HL-60 (cell line): ENCODE results near the gene ZC3H7A.

Source experiments
- DNase-seq, 2 experiments: peaks; one replicate each; pipeline ENCODE4 v3.0.0-alpha.2; 2010 to 2020; ENCODE audit warnings: low read depth in 1 of 2, low spot score in 1 of 2
- H3K27ac ChIP-seq: fragments of 250-450 bp; sonication (Bioruptor Pico); replicated peaks from 2 replicates; pipeline ENCODE4 v1.5.1; 2020; ENCODE audit warnings: mild to moderate bottlenecking, moderate library complexity
- H3K27me3 ChIP-seq: fragments of 250-450 bp; sonication (Bioruptor Pico); 2 replicates; pipeline ENCODE4 v1.5.1; 2021; ENCODE audit warnings: mild to moderate bottlenecking, moderate library complexity; ENCODE audit not compliant: insufficient read depth, poor library complexity, severe bottlenecking
- H3K4me3 ChIP-seq: replicated peaks from 2 replicates; pipeline ENCODE4 v1.5.1; 2011; ENCODE audit warnings: mild to moderate bottlenecking, control low read depth, low read length; ENCODE audit not compliant: insufficient read depth
- CTCF ChIP-seq: IDR thresholded peaks from one replicate; pipeline ENCODE4 v1.5.1; 2011; ENCODE audit warnings: low read length, control low read depth, inconsistent platforms; ENCODE audit not compliant: insufficient read depth
- GABPA ChIP-seq: IDR thresholded peaks from 2 replicates; pipeline ENCODE4 v1.6.1; 2012; ENCODE audit warnings: low read depth
- POLR2AphosphoS5 ChIP-seq: IDR thresholded peaks from 2 replicates; pipeline ENCODE4 v1.6.1; 2012; ENCODE audit warnings: low read depth
- SPI1 ChIP-seq: IDR thresholded peaks from 2 replicates; pipeline ENCODE4 v1.6.1; 2012; ENCODE audit warnings: low read depth, mild to moderate bottlenecking, borderline replicate concordance
- TF ChIP-seq, protein P1 (sequence below): IDR thresholded peaks from 2 replicates; pipeline ENCODE4 v1.6.1; 2012; ENCODE audit warnings: low read depth; ENCODE audit not compliant: insufficient replicate concordance

Gene ZC3H7A

DNA sequence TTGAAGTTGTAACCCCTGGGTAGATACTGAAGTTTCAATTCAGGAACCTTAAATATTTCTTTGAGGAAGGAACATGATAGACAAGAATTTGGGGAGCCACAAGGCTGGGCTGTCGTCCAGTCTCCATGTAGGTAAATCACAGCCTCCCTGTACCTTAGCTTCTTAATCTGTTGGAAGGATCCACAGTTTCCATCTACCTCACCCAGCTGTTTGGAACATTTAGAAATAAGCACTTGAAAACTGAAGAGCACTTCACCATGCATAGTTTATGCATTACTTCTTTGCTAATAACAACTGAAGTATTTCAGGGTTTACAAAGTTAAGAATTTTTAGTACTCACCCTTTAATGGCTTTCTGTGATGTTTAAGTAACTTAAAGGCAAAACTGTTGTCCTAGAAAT is 71.6 kb downstream of the ZC3H7A start:
- Histone ChIP-seq H3K27ac (no peak overlapping the region), H3K4me3 (no peak overlapping the region), H3K27me3 (no peaks in the 10 kb centered on the region)
- no peak for TF ChIP-seq CTCF
- no peak for TF ChIP-seq POLR2AphosphoS5
- TF ChIP-seq SPI1 = no peak
- TF ChIP-seq, protein P1, sequence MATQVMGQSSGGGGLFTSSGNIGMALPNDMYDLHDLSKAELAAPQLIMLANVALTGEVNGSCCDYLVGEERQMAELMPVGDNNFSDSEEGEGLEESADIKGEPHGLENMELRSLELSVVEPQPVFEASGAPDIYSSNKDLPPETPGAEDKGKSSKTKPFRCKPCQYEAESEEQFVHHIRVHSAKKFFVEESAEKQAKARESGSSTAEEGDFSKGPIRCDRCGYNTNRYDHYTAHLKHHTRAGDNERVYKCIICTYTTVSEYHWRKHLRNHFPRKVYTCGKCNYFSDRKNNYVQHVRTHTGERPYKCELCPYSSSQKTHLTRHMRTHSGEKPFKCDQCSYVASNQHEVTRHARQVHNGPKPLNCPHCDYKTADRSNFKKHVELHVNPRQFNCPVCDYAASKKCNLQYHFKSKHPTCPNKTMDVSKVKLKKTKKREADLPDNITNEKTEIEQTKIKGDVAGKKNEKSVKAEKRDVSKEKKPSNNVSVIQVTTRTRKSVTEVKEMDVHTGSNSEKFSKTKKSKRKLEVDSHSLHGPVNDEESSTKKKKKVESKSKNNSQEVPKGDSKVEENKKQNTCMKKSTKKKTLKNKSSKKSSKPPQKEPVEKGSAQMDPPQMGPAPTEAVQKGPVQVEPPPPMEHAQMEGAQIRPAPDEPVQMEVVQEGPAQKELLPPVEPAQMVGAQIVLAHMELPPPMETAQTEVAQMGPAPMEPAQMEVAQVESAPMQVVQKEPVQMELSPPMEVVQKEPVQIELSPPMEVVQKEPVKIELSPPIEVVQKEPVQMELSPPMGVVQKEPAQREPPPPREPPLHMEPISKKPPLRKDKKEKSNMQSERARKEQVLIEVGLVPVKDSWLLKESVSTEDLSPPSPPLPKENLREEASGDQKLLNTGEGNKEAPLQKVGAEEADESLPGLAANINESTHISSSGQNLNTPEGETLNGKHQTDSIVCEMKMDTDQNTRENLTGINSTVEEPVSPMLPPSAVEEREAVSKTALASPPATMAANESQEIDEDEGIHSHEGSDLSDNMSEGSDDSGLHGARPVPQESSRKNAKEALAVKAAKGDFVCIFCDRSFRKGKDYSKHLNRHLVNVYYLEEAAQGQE = no peak
- no peak for TF ChIP-seq GABPA
- no peak for DNase-seq

- no peaks in the 10 kb centered on the region for H3K27me3 ChIP-seq
- H3K27ac ChIP-seq = no peak overlapping the region
- TF ChIP-seq, protein P1 = no peak
- TF ChIP-seq CTCF = no peak
- no peak for TF ChIP-seq GABPA
- TF ChIP-seq POLR2AphosphoS5 = no peak
- no peak for TF ChIP-seq SPI1
- no peak for DNase-seq
- H3K4me3 ChIP-seq = no peak overlapping the region
These were observed 74.6 kb downstream of the ZC3H7A start for GRCh38 chr16:11722468-11722808.

- no peak overlapping the region for H3K4me3 ChIP-seq
- no peak for TF ChIP-seq GABPA
- TF ChIP-seq, protein P1 = no peak
- TF ChIP-seq CTCF = no peak
- TF ChIP-seq SPI1 = no peak
- TF ChIP-seq POLR2AphosphoS5 = no peak
- DNase-seq = no peak
- no peaks in the 10 kb centered on the region for H3K27me3 ChIP-seq
- no peak overlapping the region for H3K27ac ChIP-seq
These were observed 75.1 kb downstream of the ZC3H7A start for GRCh38 chr16:11721781-11722467.
